OCI-LY1 (cell line): ENCODE data around the gene ZMPSTE24.

Source experiments
- H2AFZ ChIP-seq: fragments of 200-600 bp; sonication (generic), shearing (Covaris generic); 2 replicates; pipeline ENCODE4 v1.6.0; 2014; ENCODE audit warnings: antibody characterized with exemption, mild to moderate bottlenecking, low read length
- H3F3A ChIP-seq: fragments of 200-600 bp; sonication (generic), shearing (Covaris generic); 2 replicates; pipeline ENCODE4 v1.6.0; 2014; ENCODE audit warnings: mild to moderate bottlenecking, antibody characterized with exemption, low read length, moderate library complexity; ENCODE audit not compliant: insufficient read depth
- H3K27ac ChIP-seq: fragments of 200-600 bp; sonication (generic); 2 replicates; pipeline ENCODE4 v1.5.1; 2014; ENCODE audit warnings: low read length, mixed run types, mild to moderate bottlenecking, low read depth; ENCODE audit not compliant: poor library complexity, severe bottlenecking
- H3K27me3 ChIP-seq: fragments of 200-600 bp; sonication (generic); 2 replicates; pipeline ENCODE4 v1.6.0; 2014; ENCODE audit warnings: antibody characterized with exemption, mild to moderate bottlenecking, low read length, moderate library complexity; ENCODE audit not compliant: insufficient read depth
- H3K36me3 ChIP-seq: fragments of 200-600 bp; sonication (generic); 2 replicates; pipeline ENCODE4 v1.6.1; 2014; ENCODE audit warnings: mild to moderate bottlenecking, antibody characterized with exemption, low read length, moderate library complexity, mixed read lengths; ENCODE audit not compliant: insufficient read depth
- H3K4me1 ChIP-seq: fragments of 200-600 bp; sonication (generic); 2 replicates; pipeline ENCODE4 v1.5.1; 2014; ENCODE audit warnings: mild to moderate bottlenecking, low read length, moderate library complexity; ENCODE audit not compliant: insufficient read depth, severe bottlenecking
- H3K4me2 ChIP-seq: fragments of 200-600 bp; sonication (generic), shearing (Covaris generic); 2 replicates; pipeline ENCODE4 v1.6.1; 2014; ENCODE audit warnings: low read length
- H3K4me3 ChIP-seq: fragments of 200-600 bp; sonication (generic); 2 replicates; pipeline ENCODE4 v1.5.1; 2014; ENCODE audit warnings: low read length, low read depth, mild to moderate bottlenecking, mixed read lengths; ENCODE audit not compliant: poor library complexity, severe bottlenecking
- H3K79me2 ChIP-seq: fragments of 200-600 bp; shearing (Covaris generic); 2 replicates; pipeline ENCODE4 v1.6.1; 2016; ENCODE audit warnings: mixed run types, low read length, mixed read lengths; ENCODE audit not compliant: insufficient read depth
- H3K9ac ChIP-seq: fragments of 200-600 bp; sonication (generic), shearing (Covaris generic); 2 replicates; pipeline ENCODE4 v1.6.1; 2014; ENCODE audit warnings: mild to moderate bottlenecking, low read length, mixed read lengths
- H3K9me2 ChIP-seq: fragments of 200-600 bp; sonication (generic), shearing (Covaris generic); 2 replicates; pipeline ENCODE4 v1.6.1; 2014; ENCODE audit warnings: low read depth, mild to moderate bottlenecking, low read length, mixed read lengths
- H3K9me3 ChIP-seq: fragments of 200-600 bp; shearing (Covaris generic); 2 replicates; pipeline ENCODE4 v1.6.1; 2014; ENCODE audit warnings: low read length, mixed read lengths
- H4K20me1 ChIP-seq: fragments of 200-600 bp; sonication (generic), shearing (Covaris generic); 2 replicates; pipeline ENCODE4 v1.6.0; 2016; ENCODE audit warnings: mild to moderate bottlenecking, low read length; ENCODE audit not compliant: insufficient read depth
- CTCF ChIP-seq: fragments of 200-600 bp; sonication (generic), shearing (Covaris generic); IDR thresholded peaks from 2 replicates; pipeline ENCODE4 v1.5.1; 2017; ENCODE audit warnings: mild to moderate bottlenecking, antibody characterized with exemption, low read length, moderate library complexity, mixed read lengths
- EZH2 ChIP-seq: fragments of 200-600 bp; sonication (generic), shearing (Covaris generic); IDR thresholded peaks from 2 replicates; pipeline ENCODE4 v1.8.0; 2017; ENCODE audit warnings: borderline replicate concordance, mixed run types, mild to moderate bottlenecking, antibody characterized with exemption, low read length, moderate library complexity, mixed read lengths

The ZMPSTE24 gene

GRCh38 chr1:40241362-40241761 lies 16.7 kb upstream of the ZMPSTE24 start:
- Histone ChIP-seq H3F3A (no peaks in the 10 kb centered on the region), H3K27ac (no peak overlapping the region), H3K9me3 (no peaks in the 10 kb centered on the region), H4K20me1 (no peaks in the 10 kb centered on the region), H3K4me3 (no peak overlapping the region), H3K4me1 (no peaks in the 10 kb centered on the region), H3K9ac (no peak overlapping the region), H3K27me3 (no peaks in the 10 kb centered on the region), H2AFZ (no peak overlapping the region), H3K4me2 (no peak overlapping the region), H3K9me2 (no peaks in the 10 kb centered on the region), H3K79me2 (no peaks in the 10 kb centered on the region), H3K36me3 (peaks cover 38% of the 10 kb centered on the region)
- TF ChIP-seq EZH2 (no peak), CTCF (no peak)

GRCh38 chr1:40243351-40243750 lies 14.7 kb upstream of the ZMPSTE24 start:
- no peak overlapping the region for H3K4me3 ChIP-seq
- H3K9me2 ChIP-seq = no peaks in the 10 kb centered on the region
- H3K27ac ChIP-seq = no peak overlapping the region
- H3K27me3 ChIP-seq = no peaks in the 10 kb centered on the region
- H3K9ac ChIP-seq = no peak overlapping the region
- no peaks in the 10 kb centered on the region for H4K20me1 ChIP-seq
- peaks cover 18% of the 10 kb centered on the region for H3K36me3 ChIP-seq
- no peaks in the 10 kb centered on the region for H3F3A ChIP-seq
- H3K4me2 ChIP-seq = no peak overlapping the region
- no peak overlapping the region for H2AFZ ChIP-seq
- H3K4me1 ChIP-seq = no peaks in the 10 kb centered on the region
- H3K79me2 ChIP-seq = no peaks in the 10 kb centered on the region
- H3K9me3 ChIP-seq = no peaks in the 10 kb centered on the region
- no peak for TF ChIP-seq CTCF

- Histone ChIP-seq H3K4me2 (no peak overlapping the region), H3K27me3 (no peaks in the 10 kb centered on the region), H3K9ac (no peak overlapping the region), H3K27ac (no peak overlapping the region), H4K20me1 (no peaks in the 10 kb centered on the region), H3K36me3 (peaks cover 9% of the 10 kb centered on the region), H3F3A (no peaks in the 10 kb centered on the region), H3K9me3 (no peaks in the 10 kb centered on the region), H3K4me3 (no peak overlapping the region), H2AFZ (no peak overlapping the region), H3K9me2 (no peaks in the 10 kb centered on the region), H3K4me1 (no peaks in the 10 kb centered on the region), H3K79me2 (no peaks in the 10 kb centered on the region)
- TF ChIP-seq CTCF (no peak), EZH2 (no peak)
These were observed 13.8 kb upstream of the ZMPSTE24 start for GRCh38 chr1:40244138-40244744.
